ENCODE data around the gene KCNH8.
"Not testable (repeated sequence)": the region's sequence is repeated elsewhere in the genome, so short reads cannot be mapped to it uniquely, and the experiment has no call there.

Gene KCNH8

GRCh38 chr3:19228167-19228566 lies 79.9 kb downstream of the KCNH8 start:
- Histone ChIP-seq H3K4me3 (no peak overlapping the region), H3K27ac (no peak overlapping the region)
- no peak for TF ChIP-seq CTCF (IDR thresholded peaks at IDR 0.05)
- DNase-seq (ENCODE audit: low spot score): no peak

GRCh38 chr3:19229086-19229485 lies 80.8 kb downstream of the KCNH8 start:
- Histone ChIP-seq H3K27ac (no peak overlapping the region), H3K4me3 (no peak overlapping the region)
- TF ChIP-seq CTCF (IDR thresholded peaks at IDR 0.05): no peak
- no peak for DNase-seq (ENCODE audit: low spot score)

GRCh38 chr3:19229881-19230280 lies 81.6 kb downstream of the KCNH8 start:
- not testable (repeated sequence) for H3K27ac ChIP-seq; H3K4me3 ChIP-seq; DNase-seq (ENCODE audit: low spot score)

GRCh38 chr3:19231792-19232461 lies 83.6 kb downstream of the KCNH8 start:
- no peak overlapping the region for H3K4me3 ChIP-seq
- TF ChIP-seq CTCF (IDR thresholded peaks at IDR 0.05): no peak
- H3K27ac ChIP-seq: no peak overlapping the region
- DNase-seq (ENCODE audit: low spot score): no peak

GRCh38 chr3:19232566-19232965 lies 84.3 kb downstream of the KCNH8 start:
- Histone ChIP-seq H3K27ac (no peak overlapping the region), H3K4me3 (no peak overlapping the region)
- TF ChIP-seq CTCF (IDR thresholded peaks at IDR 0.05): no peak
- no peak for DNase-seq (ENCODE audit: low spot score)

- not testable (repeated sequence) for DNase-seq (ENCODE audit: low spot score); H3K4me3 ChIP-seq; H3K27ac ChIP-seq
These were observed 85.8 kb downstream of the KCNH8 start for GRCh38 chr3:19233882-19234784.

- no peak overlapping the region for H3K27ac ChIP-seq
- DNase-seq (ENCODE audit: low spot score): no peak
- TF ChIP-seq CTCF (IDR thresholded peaks at IDR 0.05): no peak
These were observed 99.8 kb downstream of the KCNH8 start for GRCh38 chr3:19248143-19248542.

GRCh38 chr3:19248767-19249166 lies 100.5 kb downstream of the KCNH8 start:
- TF ChIP-seq CTCF (IDR thresholded peaks at IDR 0.05): no peak
- no peak for DNase-seq (ENCODE audit: low spot score)
- Histone ChIP-seq H3K27ac (no peak overlapping the region), H3K4me3 (no peak overlapping the region)

More at GRCh38 chr3:19248143-19248542, 99.8 kb downstream of the KCNH8 start:
- no peak overlapping the region for H3K4me3 ChIP-seq
